ENCODE results near the gene VAC14. TPM values are rescaled to one million over a fixed set of nuclear protein-coding genes. Genes with fewer than 3 reads are reported as not detected.
A peak's percentile ranks its signal among the peaks of the same experiment; 100 is the strongest.

VAC14 gene
- total RNA-seq, 1 experiment from 2014 or later: 49.9 TPM

- H4K5ac ChIP-seq (ENCODE audit: insufficient read length, low read depth, low read length): no peak overlapping the region
- H3K4me2 ChIP-seq (ENCODE audit: insufficient read depth, insufficient read length, low read length): no peak overlapping the region
- H4K8ac ChIP-seq (replicated peaks; ENCODE audit: insufficient read length, low read depth, low read length): no peak overlapping the region
- peak overlapping the region in 1 of 3 experiments; percentile 75; a peak in 2 of 7 replicates for H3K27ac Mint-ChIP-seq
- no peak overlapping the region for H2BK120ac ChIP-seq (ENCODE audit: low read depth, low read length, poor library complexity, severe bottlenecking)
- H3K23me2 ChIP-seq (ENCODE audit: insufficient read length, low read depth, low read length, poor library complexity, severe bottlenecking): no peaks in the 10 kb centered on the region
- no peak overlapping the region for H3T11ph ChIP-seq (ENCODE audit: low read length)
- no peak overlapping the region for H3K23ac ChIP-seq (ENCODE audit: insufficient read length, low read depth, low read length)
- H3K27ac ChIP-seq (ENCODE audit: insufficient read length, low read depth, low read length): no peak overlapping the region
- H3K4me1 ChIP-seq (ENCODE audit: insufficient read depth, low read length): peaks cover 7% of the 10 kb centered on the region; the same call in 1 of the 2 replicates
- no peaks in the 10 kb centered on the region for H3K79me1 ChIP-seq (ENCODE audit: insufficient read depth, low read depth, low read length, poor library complexity, severe bottlenecking)
- H3K36me3 Mint-ChIP-seq (ENCODE audit: insufficient read depth in 1 of 3, low read depth in 3 of 3): peaks cover 0 to 10% (median 8%) of the 10 kb centered on the region in 3 experiments; a peak in 6 of 7 replicates
- no peaks in the 10 kb centered on the region for H3K79me2 ChIP-seq (ENCODE audit: insufficient read depth, low read length)
- H3K27me3 ChIP-seq (ENCODE audit: insufficient read depth, low read length): no peaks in the 10 kb centered on the region
- no peak overlapping the region for H4K91ac ChIP-seq (ENCODE audit: insufficient read length, low read depth, low read length)
- H3K9ac ChIP-seq (ENCODE audit: extremely low read depth, insufficient read length, low read length): no peak overlapping the region
- no peak overlapping the region for H3K4ac ChIP-seq (ENCODE audit: low read depth, low read length)
- no peak overlapping the region for H2AFZ ChIP-seq (ENCODE audit: low read length)
- no peak overlapping the region for H2BK12ac ChIP-seq (ENCODE audit: insufficient read length, low read depth, low read length)
- no peak overlapping the region for H3K4me3 Mint-ChIP-seq
- no peak for DNase-seq
- no peak overlapping the region for H3K56ac ChIP-seq (ENCODE audit: insufficient read length, low read depth, low read length)
- H3K27me3 Mint-ChIP-seq (ENCODE audit: low read depth): no peaks in the 10 kb centered on the region
- H4K20me1 ChIP-seq (ENCODE audit: control insufficient read depth, insufficient read depth, insufficient read length): no peaks in the 10 kb centered on the region
- H3K4me1 Mint-ChIP-seq: peaks cover 16 to 17% of the 10 kb centered on the region in 2 experiments
- no peaks in the 10 kb centered on the region for H3K9me3 Mint-ChIP-seq
- no peaks in the 10 kb centered on the region for H3K9me3 ChIP-seq (ENCODE audit: control insufficient read depth, low read depth, low read length)
- H2BK15ac ChIP-seq (ENCODE audit: low read depth, low read length): no peak overlapping the region
- WGBS (ENCODE audit: extremely low coverage, insufficient read length, low lambda C conversion rate): no CpG with 5 or more reads among the region's 10 CpGs
- no peak overlapping the region for H3K14ac ChIP-seq (ENCODE audit: insufficient read depth, low read length)
- H2BK5ac ChIP-seq (ENCODE audit: insufficient read length, low read length): no peak overlapping the region
- no peak overlapping the region for H2AK5ac ChIP-seq (ENCODE audit: insufficient read length, low read length)
- H3K18ac ChIP-seq (ENCODE audit: insufficient read length, low read depth, low read length): no peak overlapping the region
- no peak for TF ChIP-seq CTCF (conservative IDR thresholded peaks at IDR 0.05)
- H2BK20ac ChIP-seq (ENCODE audit: low read depth, low read length, poor library complexity, severe bottlenecking): no peak overlapping the region
Measured at GRCh38 chr16:70752426-70752825, 48.5 kb downstream of the VAC14 start.
